ENCODE measurements around the gene TOP3B. TPM values are rescaled to one million over a fixed set of nuclear protein-coding genes. Genes with fewer than 3 reads are reported as not detected.

The TOP3B gene
- total and polyA plus RNA-seq, 9 of the 15 experiments (the other 6 are each of a cell fraction or from before 2014, with no cell fraction given), result 3.0 to 188 (median 112) TPM

DNA sequence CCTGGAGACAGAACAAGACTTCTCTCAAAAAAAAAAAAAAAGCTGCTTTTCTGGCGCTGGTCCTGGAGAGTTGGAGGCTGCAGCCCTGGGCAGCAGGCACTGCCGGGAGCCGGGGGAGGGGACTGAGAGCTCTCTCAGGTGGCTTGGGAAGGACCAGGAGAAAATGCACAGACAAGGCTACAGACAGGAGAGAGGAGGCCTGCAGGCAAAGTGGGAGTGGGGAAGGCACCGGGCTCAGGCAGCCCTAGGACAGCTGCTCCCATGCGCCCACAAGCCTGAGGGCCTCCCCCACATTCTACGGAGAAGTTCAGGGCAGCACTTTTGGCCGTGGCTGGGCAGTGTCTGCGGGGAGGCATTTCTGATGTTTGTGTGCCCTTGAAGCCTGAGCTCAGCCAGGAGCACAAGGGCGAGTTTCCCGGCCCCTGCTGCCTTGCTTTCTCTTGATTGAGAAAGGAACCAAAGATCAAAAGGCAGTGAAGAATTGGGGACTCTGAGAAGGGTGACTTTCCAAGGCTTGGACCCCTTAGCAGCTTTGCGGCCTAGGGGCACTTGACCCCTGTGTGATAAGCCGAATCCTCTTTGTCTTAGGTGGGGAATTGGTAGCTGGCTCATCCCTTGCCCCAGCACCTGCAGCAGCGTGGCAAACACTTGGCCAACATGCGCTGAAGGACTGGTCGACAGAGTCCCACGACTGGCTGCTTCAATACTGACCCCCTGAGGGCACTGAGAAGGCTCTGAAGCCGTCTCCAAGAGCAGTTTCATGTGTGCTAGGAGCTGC lies 65.2 kb downstream of the TOP3B start (continued):
- TF ChIP-seq, protein P1, sequence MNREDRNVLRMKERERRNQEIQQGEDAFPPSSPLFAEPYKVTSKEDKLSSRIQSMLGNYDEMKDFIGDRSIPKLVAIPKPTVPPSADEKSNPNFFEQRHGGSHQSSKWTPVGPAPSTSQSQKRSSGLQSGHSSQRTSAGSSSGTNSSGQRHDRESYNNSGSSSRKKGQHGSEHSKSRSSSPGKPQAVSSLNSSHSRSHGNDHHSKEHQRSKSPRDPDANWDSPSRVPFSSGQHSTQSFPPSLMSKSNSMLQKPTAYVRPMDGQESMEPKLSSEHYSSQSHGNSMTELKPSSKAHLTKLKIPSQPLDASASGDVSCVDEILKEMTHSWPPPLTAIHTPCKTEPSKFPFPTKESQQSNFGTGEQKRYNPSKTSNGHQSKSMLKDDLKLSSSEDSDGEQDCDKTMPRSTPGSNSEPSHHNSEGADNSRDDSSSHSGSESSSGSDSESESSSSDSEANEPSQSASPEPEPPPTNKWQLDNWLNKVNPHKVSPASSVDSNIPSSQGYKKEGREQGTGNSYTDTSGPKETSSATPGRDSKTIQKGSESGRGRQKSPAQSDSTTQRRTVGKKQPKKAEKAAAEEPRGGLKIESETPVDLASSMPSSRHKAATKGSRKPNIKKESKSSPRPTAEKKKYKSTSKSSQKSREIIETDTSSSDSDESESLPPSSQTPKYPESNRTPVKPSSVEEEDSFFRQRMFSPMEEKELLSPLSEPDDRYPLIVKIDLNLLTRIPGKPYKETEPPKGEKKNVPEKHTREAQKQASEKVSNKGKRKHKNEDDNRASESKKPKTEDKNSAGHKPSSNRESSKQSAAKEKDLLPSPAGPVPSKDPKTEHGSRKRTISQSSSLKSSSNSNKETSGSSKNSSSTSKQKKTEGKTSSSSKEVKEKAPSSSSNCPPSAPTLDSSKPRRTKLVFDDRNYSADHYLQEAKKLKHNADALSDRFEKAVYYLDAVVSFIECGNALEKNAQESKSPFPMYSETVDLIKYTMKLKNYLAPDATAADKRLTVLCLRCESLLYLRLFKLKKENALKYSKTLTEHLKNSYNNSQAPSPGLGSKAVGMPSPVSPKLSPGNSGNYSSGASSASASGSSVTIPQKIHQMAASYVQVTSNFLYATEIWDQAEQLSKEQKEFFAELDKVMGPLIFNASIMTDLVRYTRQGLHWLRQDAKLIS (CRISPR knock-in tag; IDR thresholded peaks at IDR 0.05), result 0 out of 2 replicates have a peak, but pooled peaks have one; percentile 31
- TF ChIP-seq THRB (CRISPR knock-in tag; conservative IDR thresholded peaks at IDR 0.05) (no peak), TAF15 (IDR thresholded peaks at IDR 0.05; ENCODE audit: low read depth, low read length) (0 out of 2 replicates have a peak, but pooled peaks have one; percentile 34), RAD21 (CRISPR knock-in tag; conservative IDR thresholded peaks at IDR 0.05 in 1 of 2, IDR thresholded peaks at IDR 0.05 in 1 of 2) (peak in 1 of 2 experiments; percentile 62; a peak in 2 of 4 replicates), FOXA3 (CRISPR knock-in tag; conservative IDR thresholded peaks at IDR 0.05 in 1 of 2, IDR thresholded peaks at IDR 0.05 in 1 of 2) (peak in 1 of 2 experiments; percentile 58; a peak in 1 of 4 replicates), GABPB1 (CRISPR knock-in tag; IDR thresholded peaks at IDR 0.05) (0 out of 2 replicates have a peak, but pooled peaks have one; percentile 38), RUNX1 (IDR thresholded peaks at IDR 0.05; ENCODE audit: low read depth) (0 out of 2 replicates have a peak, but pooled peaks have one; percentile 17), YY1 (IDR thresholded peaks at IDR 0.05; ENCODE audit: borderline replicate concordance in 1 of 3, control insufficient read depth in 1 of 3, extremely low read depth in 1 of 3, insufficient read depth in 3 of 3, insufficient read length in 1 of 3, insufficient replicate concordance in 2 of 3, low read depth in 1 of 3, low read length in 2 of 3) (no peak), SUPT5H (IDR thresholded peaks at IDR 0.05) (no peak; the same call in 1 of the 2 replicates), CREB1 (IDR thresholded peaks at IDR 0.05) (peak; percentile 14; the same call in 1 of the 2 replicates), CREB1 (CRISPR knock-in tag; IDR thresholded peaks at IDR 0.05) (peak; percentile 20; the same call in 1 of the 2 replicates), RB1 (IDR thresholded peaks at IDR 0.05; ENCODE audit: low read depth) (0 out of 2 replicates have a peak, but pooled peaks have one; percentile 9), RBM17 (IDR thresholded peaks at IDR 0.05; ENCODE audit: borderline replicate concordance, low read depth, low read length) (no peak), DMBX1 (CRISPR knock-in tag; IDR thresholded peaks at IDR 0.05; ENCODE audit: borderline replicate concordance) (no peak), TRIM24 (IDR thresholded peaks at IDR 0.05) (no peak)
- TF ChIP-seq, protein P2, sequence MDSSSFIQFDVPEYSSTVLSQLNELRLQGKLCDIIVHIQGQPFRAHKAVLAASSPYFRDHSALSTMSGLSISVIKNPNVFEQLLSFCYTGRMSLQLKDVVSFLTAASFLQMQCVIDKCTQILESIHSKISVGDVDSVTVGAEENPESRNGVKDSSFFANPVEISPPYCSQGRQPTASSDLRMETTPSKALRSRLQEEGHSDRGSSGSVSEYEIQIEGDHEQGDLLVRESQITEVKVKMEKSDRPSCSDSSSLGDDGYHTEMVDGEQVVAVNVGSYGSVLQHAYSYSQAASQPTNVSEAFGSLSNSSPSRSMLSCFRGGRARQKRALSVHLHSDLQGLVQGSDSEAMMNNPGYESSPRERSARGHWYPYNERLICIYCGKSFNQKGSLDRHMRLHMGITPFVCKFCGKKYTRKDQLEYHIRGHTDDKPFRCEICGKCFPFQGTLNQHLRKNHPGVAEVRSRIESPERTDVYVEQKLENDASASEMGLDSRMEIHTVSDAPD (CRISPR knock-in tag; IDR thresholded peaks at IDR 0.05), result no peak
- TF ChIP-seq, protein P3, sequence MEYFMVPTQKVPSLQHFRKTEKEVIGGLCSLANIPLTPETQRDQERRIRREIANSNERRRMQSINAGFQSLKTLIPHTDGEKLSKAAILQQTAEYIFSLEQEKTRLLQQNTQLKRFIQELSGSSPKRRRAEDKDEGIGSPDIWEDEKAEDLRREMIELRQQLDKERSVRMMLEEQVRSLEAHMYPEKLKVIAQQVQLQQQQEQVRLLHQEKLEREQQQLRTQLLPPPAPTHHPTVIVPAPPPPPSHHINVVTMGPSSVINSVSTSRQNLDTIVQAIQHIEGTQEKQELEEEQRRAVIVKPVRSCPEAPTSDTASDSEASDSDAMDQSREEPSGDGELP (CRISPR knock-in tag; IDR thresholded peaks at IDR 0.05; ENCODE audit: borderline replicate concordance), result peak; percentile 53; the same call in 1 of the 2 replicates
